OCI-LY7 (cell line): Measurements from ENCODE around the gene CENPX.

Experiments used
- EZH2phosphoT487 ChIP-seq: fragments of 200-600 bp; sonication (generic); IDR thresholded peaks from 2 replicates; pipeline ENCODE4 v1.6.1; 2018; ENCODE audit warnings: low read depth, borderline replicate concordance, mild to moderate bottlenecking, mixed run types, antibody characterized with exemption, low read length, moderate library complexity, mixed read lengths
- TF ChIP-seq, protein P1 (sequence below): fragments of 200-600 bp; sonication (generic); conservative IDR thresholded peaks from 2 replicates; pipeline ENCODE4 v1.5.1; 2014; ENCODE audit warnings: mild to moderate bottlenecking, antibody characterized with exemption, low read length, moderate library complexity, mixed read lengths

DNA sequence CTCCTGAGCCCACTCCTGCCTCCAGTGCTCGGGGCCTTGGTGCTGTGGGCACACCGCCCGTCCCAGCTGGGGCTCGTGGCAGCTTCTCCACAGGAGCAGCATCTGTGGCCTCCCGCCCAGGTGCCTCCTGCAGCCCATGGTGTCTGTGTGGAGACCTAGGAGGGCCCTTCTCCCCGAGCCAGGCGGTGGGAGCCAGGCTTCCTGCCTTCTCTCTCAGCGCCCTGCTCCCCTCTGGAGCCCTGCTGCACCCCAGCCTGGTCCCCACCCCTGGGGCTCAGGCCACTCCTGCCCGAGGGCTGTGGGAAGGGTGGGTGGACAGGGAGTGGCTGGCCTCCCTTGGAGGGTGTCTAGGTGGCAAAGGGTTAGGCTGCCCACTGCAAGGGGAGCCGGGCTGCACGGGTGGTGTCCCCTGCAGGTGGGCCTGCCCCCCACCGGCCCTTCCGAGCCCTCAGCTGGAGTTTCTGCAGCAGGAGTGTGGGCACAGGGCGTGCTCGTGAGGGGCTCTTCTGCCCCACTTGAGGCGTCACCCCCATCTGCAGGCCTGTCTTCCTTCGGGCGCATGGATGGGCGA is 11.0 kb downstream of the CENPX start:
- TF ChIP-seq, protein P1, sequence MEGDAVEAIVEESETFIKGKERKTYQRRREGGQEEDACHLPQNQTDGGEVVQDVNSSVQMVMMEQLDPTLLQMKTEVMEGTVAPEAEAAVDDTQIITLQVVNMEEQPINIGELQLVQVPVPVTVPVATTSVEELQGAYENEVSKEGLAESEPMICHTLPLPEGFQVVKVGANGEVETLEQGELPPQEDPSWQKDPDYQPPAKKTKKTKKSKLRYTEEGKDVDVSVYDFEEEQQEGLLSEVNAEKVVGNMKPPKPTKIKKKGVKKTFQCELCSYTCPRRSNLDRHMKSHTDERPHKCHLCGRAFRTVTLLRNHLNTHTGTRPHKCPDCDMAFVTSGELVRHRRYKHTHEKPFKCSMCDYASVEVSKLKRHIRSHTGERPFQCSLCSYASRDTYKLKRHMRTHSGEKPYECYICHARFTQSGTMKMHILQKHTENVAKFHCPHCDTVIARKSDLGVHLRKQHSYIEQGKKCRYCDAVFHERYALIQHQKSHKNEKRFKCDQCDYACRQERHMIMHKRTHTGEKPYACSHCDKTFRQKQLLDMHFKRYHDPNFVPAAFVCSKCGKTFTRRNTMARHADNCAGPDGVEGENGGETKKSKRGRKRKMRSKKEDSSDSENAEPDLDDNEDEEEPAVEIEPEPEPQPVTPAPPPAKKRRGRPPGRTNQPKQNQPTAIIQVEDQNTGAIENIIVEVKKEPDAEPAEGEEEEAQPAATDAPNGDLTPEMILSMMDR, result no peak
- no peak for TF ChIP-seq EZH2phosphoT487
